GM21576 (cell line): Measurements from ENCODE around the gene EFCAB6.

ENCODE experiments used
- ATAC-seq: cut with Tn5 transposase; IDR thresholded peaks from one replicate; pipeline ENCODE4 v1.9.1; 2021; ENCODE audit warnings: mild to moderate bottlenecking, moderate library complexity; ENCODE audit not compliant: unreplicated experiment

The EFCAB6 gene

GRCh38 chr22:43817402-43817801 lies 5.3 kb upstream of the EFCAB6 start:
- ATAC-seq = no peak

GRCh38 chr22:43814264-43814663 lies 2.2 kb upstream of the EFCAB6 start:
- no peak for ATAC-seq

GRCh38 chr22:43812890-43813289 lies 785 bp upstream of the EFCAB6 start:
- no peak for ATAC-seq

DNA sequence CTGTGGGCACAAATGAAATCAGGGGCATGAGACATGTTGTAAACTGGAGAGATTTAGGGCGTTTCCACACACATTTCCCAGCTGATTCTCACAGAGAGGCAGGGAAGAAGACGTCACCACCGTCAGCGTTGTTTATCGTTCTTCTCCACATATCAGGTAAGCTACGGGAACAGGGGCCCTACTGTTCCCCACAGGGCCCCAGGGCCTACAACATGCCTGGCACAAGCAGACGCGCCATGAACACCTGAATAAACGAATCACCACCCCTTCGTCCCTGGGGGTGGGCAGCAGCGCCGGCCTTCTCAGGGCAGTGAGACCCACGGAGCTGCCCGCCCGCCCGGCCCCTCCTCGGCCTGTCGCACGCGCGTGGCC lies 342 bp downstream of the EFCAB6 start:
- ATAC-seq = peak; percentile 11

GRCh38 chr22:43802897-43803495 lies 9.1 kb downstream of the EFCAB6 start:
- no peak for ATAC-seq

DNA sequence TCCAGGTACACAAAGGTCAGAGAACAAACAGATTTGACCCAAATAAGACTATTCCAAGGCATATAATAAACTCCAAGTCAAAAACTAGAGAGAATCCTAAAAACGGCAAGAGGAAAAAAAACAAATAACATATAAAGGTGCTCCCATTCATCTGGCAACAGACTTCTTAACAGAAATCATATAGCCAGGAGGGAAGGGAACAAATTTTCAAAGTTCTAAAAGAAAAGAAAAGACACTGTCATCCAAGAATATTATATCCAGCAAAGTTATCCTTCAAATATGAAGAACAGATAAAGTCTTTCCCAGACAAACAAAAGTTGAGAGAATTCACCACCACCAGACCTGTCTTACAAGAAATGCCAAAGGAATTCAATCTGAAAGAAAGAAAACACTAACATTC lies 11.1 kb downstream of the EFCAB6 start:
- no peak for ATAC-seq

- no peak for ATAC-seq
Observed at GRCh38 chr22:43798492-43798891, 13.6 kb downstream of the EFCAB6 start.

- no peak for ATAC-seq
Observed at GRCh38 chr22:43796567-43796966, 15.5 kb downstream of the EFCAB6 start.

- no peak for ATAC-seq
Observed at GRCh38 chr22:43795320-43795719, 16.8 kb downstream of the EFCAB6 start.

- ATAC-seq = no peak
Observed at GRCh38 chr22:43792905-43793304, 19.2 kb downstream of the EFCAB6 start.

DNA sequence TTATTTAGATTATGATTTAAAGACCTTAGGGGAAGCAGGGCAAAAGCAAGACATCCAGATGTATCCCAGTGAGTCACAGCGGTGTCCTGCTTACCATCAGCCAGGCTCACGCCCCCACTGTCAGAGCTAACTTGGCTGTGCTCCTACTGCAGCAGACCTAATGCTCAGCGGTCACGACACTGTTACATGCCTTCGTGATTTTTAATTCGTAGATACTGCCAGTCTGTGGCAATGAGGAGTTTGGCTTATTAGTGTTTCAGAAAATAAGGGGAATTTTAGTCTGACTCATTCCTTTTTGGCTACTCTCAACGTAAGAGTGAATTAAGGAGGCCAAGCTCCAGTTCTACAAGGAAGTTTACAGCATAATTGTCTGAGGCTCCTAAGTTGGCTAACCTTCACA lies 22.7 kb downstream of the EFCAB6 start:
- no peak for ATAC-seq

GRCh38 chr22:43783777-43784176 lies 28.3 kb downstream of the EFCAB6 start:
- ATAC-seq = no peak

DNA sequence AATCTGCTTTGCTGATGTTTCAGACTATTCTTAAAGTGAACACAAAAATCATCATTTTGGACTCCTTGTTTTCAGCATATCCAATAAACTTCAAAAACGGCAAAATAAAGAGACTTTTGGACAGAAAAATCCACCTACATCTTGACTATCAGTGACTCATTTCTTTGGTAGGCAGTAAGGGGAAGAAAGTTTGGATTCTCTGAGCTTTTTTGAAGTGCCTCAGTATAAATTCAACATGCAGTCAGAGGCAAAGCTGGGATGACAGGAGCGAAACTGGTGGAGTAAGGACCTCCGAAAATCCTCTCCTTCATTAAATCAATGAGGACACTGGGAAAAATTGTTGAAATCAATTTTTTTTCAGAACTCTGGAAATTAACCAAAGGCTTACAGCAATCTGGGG lies 29.7 kb downstream of the EFCAB6 start:
- ATAC-seq = no peak

GRCh38 chr22:43777286-43777685 lies 34.8 kb downstream of the EFCAB6 start:
- no peak for ATAC-seq

DNA sequence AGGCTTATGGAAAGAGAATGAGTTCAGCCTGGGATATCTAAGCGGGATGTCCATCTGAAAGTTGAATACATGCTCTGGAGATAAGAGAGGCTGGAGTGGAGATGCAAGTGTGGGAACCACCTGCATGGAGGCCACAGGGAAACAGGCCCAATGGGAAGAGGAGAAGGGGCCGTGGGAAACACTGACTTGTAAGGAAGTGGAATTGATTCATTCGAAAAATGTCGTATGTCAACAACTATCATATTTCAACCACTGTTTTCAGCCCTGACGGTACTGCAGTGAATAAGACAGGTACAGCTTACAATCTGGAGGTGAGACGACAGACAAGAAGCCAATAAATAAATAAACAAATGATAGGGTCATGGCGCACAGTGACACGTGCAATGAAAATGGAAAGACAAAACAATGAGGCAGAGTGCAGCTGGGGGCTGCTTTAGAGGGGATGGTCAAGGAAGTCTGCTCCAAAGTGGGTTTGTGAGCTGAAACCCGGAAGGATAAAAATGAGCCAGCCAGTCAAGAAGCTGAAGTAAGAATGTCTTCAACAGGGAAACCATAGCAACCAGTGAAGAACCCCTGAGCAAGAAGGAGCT lies 35.9 kb downstream of the EFCAB6 start:
- ATAC-seq = no peak

DNA sequence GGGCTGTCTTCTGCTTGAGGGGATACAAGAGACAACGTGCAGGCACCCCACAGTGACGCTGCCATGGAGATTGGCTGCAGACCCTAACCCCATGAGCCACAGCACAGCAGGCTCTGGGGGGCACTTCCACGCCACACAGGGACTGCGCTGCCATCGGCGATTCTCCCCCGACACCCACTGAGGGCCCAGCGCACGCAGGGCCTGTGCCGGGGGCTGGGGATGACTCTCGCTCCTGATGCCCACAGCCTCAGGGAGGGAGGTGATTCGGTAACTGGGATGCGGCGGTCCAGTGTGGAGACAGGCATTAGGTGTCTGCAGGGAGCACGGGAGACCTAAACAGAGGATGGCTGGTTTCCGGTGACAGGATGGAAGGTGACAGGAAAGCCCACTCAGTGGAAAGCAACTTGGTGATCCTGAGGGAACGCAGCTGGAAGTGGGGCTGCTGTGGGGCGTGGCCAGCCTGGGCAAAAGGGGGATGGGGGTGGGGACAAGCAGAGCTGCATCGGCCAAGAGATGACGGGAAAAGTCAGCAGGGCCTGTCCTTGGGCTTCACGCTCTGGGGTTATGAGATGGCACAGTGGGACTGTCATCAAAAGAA lies 37.7 kb downstream of the EFCAB6 start:
- ATAC-seq = no peak

- no peak for ATAC-seq
Observed at GRCh38 chr22:43772831-43773230, 39.3 kb downstream of the EFCAB6 start.

DNA sequence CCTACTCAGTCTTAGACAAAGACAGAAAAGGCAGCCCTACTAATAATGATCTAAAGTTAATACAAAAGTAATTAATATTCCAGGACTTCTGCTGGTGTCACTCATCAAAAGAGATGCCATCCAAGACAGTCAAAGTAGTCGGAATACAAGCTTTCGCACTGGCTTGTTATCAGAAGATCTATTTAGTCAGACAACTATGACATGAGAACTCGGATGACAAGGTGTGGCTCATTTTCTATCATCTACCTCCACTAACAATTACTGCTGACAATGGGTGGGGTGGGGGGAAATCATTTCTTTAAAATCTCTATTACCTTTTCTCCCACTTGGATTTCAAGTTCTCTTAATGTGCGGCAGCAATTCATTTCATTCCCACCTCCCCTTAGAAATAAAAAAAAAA lies 56.7 kb downstream of the EFCAB6 start:
- no peak for ATAC-seq

- ATAC-seq = no peak
Observed at GRCh38 chr22:43755011-43755410, 57.1 kb downstream of the EFCAB6 start.

DNA sequence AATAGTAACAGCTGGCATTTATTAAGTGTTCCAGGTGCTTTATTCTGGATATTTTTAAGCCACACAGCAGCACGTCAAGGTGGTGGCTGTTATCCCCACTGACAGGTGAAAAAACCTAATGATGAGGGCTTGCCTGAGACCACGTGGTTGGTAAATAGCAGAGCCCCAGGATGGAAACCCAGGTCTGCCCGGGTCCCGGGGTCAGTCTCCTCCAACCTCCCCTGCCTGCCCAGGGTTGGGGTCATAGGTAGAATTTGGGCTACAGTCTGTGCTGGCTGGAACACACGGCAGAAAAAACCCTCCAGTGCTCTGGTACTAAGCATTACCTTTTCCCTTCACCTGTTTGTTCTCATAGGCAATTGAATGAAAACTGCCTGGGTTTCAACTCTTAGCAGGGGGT lies 57.9 kb downstream of the EFCAB6 start:
- no peak for ATAC-seq

DNA sequence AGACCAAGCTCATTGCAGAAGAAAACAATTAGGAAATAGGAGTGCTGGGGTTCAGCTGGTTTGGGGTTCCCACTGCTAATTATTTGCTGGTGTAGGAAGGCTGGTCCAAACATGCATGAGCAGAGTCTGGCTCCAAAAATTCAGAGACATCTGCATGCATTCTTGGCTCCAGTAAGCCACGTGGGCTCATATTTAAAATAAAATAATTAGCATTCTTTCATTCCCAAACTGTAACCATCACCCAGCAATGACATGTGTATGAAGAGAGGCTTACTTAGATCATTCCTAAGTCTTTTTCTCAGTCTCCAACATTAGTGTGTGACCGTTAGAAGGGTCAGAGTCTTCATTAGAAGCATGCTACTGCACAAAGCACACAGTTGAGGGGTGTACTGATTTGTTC lies 58.4 kb downstream of the EFCAB6 start:
- ATAC-seq = no peak

- ATAC-seq = no peak
Observed at GRCh38 chr22:43750751-43751150, 61.4 kb downstream of the EFCAB6 start.

DNA sequence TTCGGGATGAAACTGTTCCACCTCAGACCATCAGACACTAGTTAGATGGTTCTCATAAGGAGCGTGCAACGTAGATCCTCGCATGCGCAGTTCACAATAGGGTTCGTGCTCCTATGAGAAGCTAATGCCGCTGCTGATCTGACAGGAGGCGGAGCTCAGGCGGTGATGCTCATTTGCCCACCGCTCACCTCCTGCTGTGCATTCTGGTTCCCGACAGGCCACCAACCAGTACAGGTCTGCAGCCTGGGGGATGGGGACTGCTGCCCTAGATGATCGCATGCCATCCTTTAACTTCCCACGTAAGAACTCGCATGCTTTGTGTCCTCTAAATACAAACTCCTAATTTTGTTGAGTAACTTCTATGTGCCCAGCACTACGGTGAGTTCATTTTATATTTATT lies 62.6 kb downstream of the EFCAB6 start:
- no peak for ATAC-seq
